Measurements from ENCODE around the gene KIF18B. TPM values are rescaled to one million over a fixed set of nuclear protein-coding genes. Genes with fewer than 3 reads are reported as not detected.

Gene KIF18B
- total RNA-seq, 3 donors from 2014 or later = 0.15 to 0.64 TPM; not detected in 1

- Histone ChIP-seq H3K4me1 (no peaks in the 10 kb centered on the region), H3K9me3 (no peaks in the 10 kb centered on the region), H3K27me3 (no peaks in the 10 kb centered on the region), H3K36me3 (no peaks in the 10 kb centered on the region), H3K4me3 (peak within 1 kb of the TSS; percentile 68 to 93 (median 88)), H3K27ac (peak within 1 kb of the TSS; percentile 97 to 99)
- intact Hi-C loops (cut with DNase I; ENCODE audit: low total_unique reads) = no loop called here
- peak; percentile 90 to 92 for DNase-seq (ENCODE audit: low spot score in 2 of 2)
- TF ChIP-seq, protein P1, sequence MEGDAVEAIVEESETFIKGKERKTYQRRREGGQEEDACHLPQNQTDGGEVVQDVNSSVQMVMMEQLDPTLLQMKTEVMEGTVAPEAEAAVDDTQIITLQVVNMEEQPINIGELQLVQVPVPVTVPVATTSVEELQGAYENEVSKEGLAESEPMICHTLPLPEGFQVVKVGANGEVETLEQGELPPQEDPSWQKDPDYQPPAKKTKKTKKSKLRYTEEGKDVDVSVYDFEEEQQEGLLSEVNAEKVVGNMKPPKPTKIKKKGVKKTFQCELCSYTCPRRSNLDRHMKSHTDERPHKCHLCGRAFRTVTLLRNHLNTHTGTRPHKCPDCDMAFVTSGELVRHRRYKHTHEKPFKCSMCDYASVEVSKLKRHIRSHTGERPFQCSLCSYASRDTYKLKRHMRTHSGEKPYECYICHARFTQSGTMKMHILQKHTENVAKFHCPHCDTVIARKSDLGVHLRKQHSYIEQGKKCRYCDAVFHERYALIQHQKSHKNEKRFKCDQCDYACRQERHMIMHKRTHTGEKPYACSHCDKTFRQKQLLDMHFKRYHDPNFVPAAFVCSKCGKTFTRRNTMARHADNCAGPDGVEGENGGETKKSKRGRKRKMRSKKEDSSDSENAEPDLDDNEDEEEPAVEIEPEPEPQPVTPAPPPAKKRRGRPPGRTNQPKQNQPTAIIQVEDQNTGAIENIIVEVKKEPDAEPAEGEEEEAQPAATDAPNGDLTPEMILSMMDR (IDR thresholded peaks at IDR 0.05) = peak in 2 of 3 donors; percentile 12 to 28
- TF ChIP-seq POLR2A (IDR thresholded peaks at IDR 0.05) (no peak), POLR2AphosphoS5 (IDR thresholded peaks at IDR 0.05) (peak; percentile 90 to 97 (median 95))
Measured at GRCh38 chr17:44899074-44899782, 48.3 kb downstream of the KIF18B start, which contains the start of gene EFTUD2. EFTUD2 (minus strand) TSS chr17:44899445; CDS start chr17:44894521, 4,924 bp downstream.

- TF ChIP-seq, protein P1 (IDR thresholded peaks at IDR 0.05) = no peak
- TF ChIP-seq POLR2AphosphoS5 (IDR thresholded peaks at IDR 0.05) (no peak), POLR2A (IDR thresholded peaks at IDR 0.05) (no peak)
- DNase-seq (ENCODE audit: low spot score in 2 of 2) = no peak
- Histone ChIP-seq H3K9me3 (no peaks in the 10 kb centered on the region), H3K4me3 (peak overlapping the region; percentile 68 to 93 (median 88)), H3K36me3 (no peaks in the 10 kb centered on the region), H3K4me1 (no peaks in the 10 kb centered on the region), H3K27me3 (no peaks in the 10 kb centered on the region), H3K27ac (peak overlapping the region; percentile 97 to 99)
- intact Hi-C loops (cut with DNase I; ENCODE audit: low total_unique reads) = no loop called here
Measured at GRCh38 chr17:44898768-44899073, 48.9 kb downstream of the KIF18B start.

- H3K9me3 ChIP-seq = no peaks in the 10 kb centered on the region
- TF ChIP-seq POLR2A (IDR thresholded peaks at IDR 0.05) (no peak), POLR2AphosphoS5 (IDR thresholded peaks at IDR 0.05) (no peak)
- TF ChIP-seq, protein P1 (IDR thresholded peaks at IDR 0.05) = no peak
- H3K4me3 ChIP-seq = no peak overlapping the region
- intact Hi-C loops (cut with DNase I; ENCODE audit: low total_unique reads) = no loop called here
- DNase-seq (ENCODE audit: low spot score in 2 of 2) = no peak
- H3K36me3 ChIP-seq = no peaks in the 10 kb centered on the region
- no peaks in the 10 kb centered on the region for H3K4me1 ChIP-seq
- no peaks in the 10 kb centered on the region for H3K27me3 ChIP-seq
- no peak overlapping the region for H3K27ac ChIP-seq
Measured at GRCh38 chr17:44894642-44895041, 52.9 kb downstream of the KIF18B start.

GRCh38 chr17:44892250-44892649 is 55.3 kb downstream of the KIF18B start:
- Histone ChIP-seq H3K27ac (no peak overlapping the region), H3K27me3 (no peaks in the 10 kb centered on the region), H3K4me3 (no peak overlapping the region), H3K9me3 (no peaks in the 10 kb centered on the region), H3K36me3 (no peaks in the 10 kb centered on the region), H3K4me1 (no peaks in the 10 kb centered on the region)
- intact Hi-C loops (cut with DNase I; ENCODE audit: low total_unique reads) = no loop called here
- TF ChIP-seq POLR2A (IDR thresholded peaks at IDR 0.05) = no peak
- TF ChIP-seq, protein P1 (IDR thresholded peaks at IDR 0.05) = no peak
- TF ChIP-seq POLR2AphosphoS5 (IDR thresholded peaks at IDR 0.05) = no peak
- DNase-seq (ENCODE audit: low spot score in 2 of 2) = no peak

GRCh38 chr17:44889003-44889402 is 58.6 kb downstream of the KIF18B start:
- Histone ChIP-seq H3K27me3 (no peaks in the 10 kb centered on the region), H3K36me3 (peaks cover 6% of the 10 kb centered on the region), H3K4me3 (no peak overlapping the region), H3K9me3 (no peaks in the 10 kb centered on the region), H3K4me1 (no peaks in the 10 kb centered on the region), H3K27ac (no peak overlapping the region)
- TF ChIP-seq POLR2AphosphoS5 (IDR thresholded peaks at IDR 0.05) = no peak
- no peak for TF ChIP-seq POLR2A (IDR thresholded peaks at IDR 0.05)
- TF ChIP-seq, protein P1 (IDR thresholded peaks at IDR 0.05) = no peak
- intact Hi-C loops (cut with DNase I; ENCODE audit: low total_unique reads) = no loop called here
- no peak for DNase-seq (ENCODE audit: low spot score in 2 of 2)
